ENCODE measurements around the gene PTGIS.

PTGIS gene

GRCh38 chr20:49521356-49521755, 46.6 kb downstream of the PTGIS start:
- no peak for DNase-seq

GRCh38 chr20:49519777-49520359, 48.1 kb downstream of the PTGIS start:
- DNase-seq: no peak

- no peak for DNase-seq
These were observed 48.7 kb downstream of the PTGIS start for GRCh38 chr20:49519212-49519712.

- DNase-seq: no peak
These were observed 49.4 kb downstream of the PTGIS start for GRCh38 chr20:49518576-49518975.

- no peak for DNase-seq
These were observed 50.2 kb downstream of the PTGIS start for GRCh38 chr20:49517805-49518100.

- no peak for DNase-seq
These were observed 50.8 kb downstream of the PTGIS start for GRCh38 chr20:49516916-49517804.

GRCh38 chr20:49515586-49515985, 52.4 kb downstream of the PTGIS start:
- peak; percentile 1 for DNase-seq

- no peak for DNase-seq
These were observed 54.4 kb downstream of the PTGIS start for GRCh38 chr20:49513517-49513916.

GRCh38 chr20:49513009-49513408, 54.9 kb downstream of the PTGIS start:
- no peak for DNase-seq

GRCh38 chr20:49511788-49512525, 56.0 kb downstream of the PTGIS start:
- no peak for DNase-seq

- DNase-seq: no peak
These were observed 57.3 kb downstream of the PTGIS start for GRCh38 chr20:49510562-49511122.

GRCh38 chr20:49508435-49509199, 59.3 kb downstream of the PTGIS start:
- peak; percentile 8 for DNase-seq

- DNase-seq: no peak
These were observed 60.0 kb downstream of the PTGIS start for GRCh38 chr20:49507741-49508434.

- DNase-seq: no peak
These were observed 62.4 kb downstream of the PTGIS start for GRCh38 chr20:49505518-49505917.

GRCh38 chr20:49503176-49503575, 64.8 kb downstream of the PTGIS start:
- DNase-seq: no peak

- no peak for DNase-seq
These were observed 66.0 kb downstream of the PTGIS start for GRCh38 chr20:49501917-49502316.

- no peak for DNase-seq
These were observed 70.6 kb downstream of the PTGIS start for GRCh38 chr20:49497398-49497669.

GRCh38 chr20:49496553-49497397, 71.2 kb downstream of the PTGIS start:
- DNase-seq: no peak

GRCh38 chr20:49496043-49496442, 71.9 kb downstream of the PTGIS start:
- no peak for DNase-seq

- no peak for DNase-seq
These were observed 77.2 kb downstream of the PTGIS start for GRCh38 chr20:49490689-49491088.

- no peak for DNase-seq
These were observed 78.2 kb downstream of the PTGIS start for GRCh38 chr20:49489688-49490087.

All from NCI-H748 treated with DMSO at 0.1 percent for 48 hours (cell line).